DND-41 (cell line): Measurements from ENCODE around the gene ASB8.
A peak's percentile ranks its signal among the peaks of the same experiment; 100 is the strongest.

Experiments
- ATAC-seq: fragments of 200-7000 bp; cut with Tn5 transposase; 3 replicates; pipeline ENCODE4 v1.9.1; 2021; ENCODE audit warnings: low read depth; ENCODE audit not compliant: insufficient read depth
- DNase-seq: peaks from one replicate; pipeline ENCODE4 v3.0.0-alpha.2; 2020
- H2AFZ ChIP-seq: 2 replicates; pipeline ENCODE4 v1.6.0; 2012; ENCODE audit warnings: low read depth, low read length
- H3K27ac ChIP-seq: 2 replicates; pipeline ENCODE4 v1.5.1; 2012; ENCODE audit warnings: low read length, inconsistent platforms
- H3K27me3 ChIP-seq: fragments of 200-600 bp; sonication (generic); 2 replicates; pipeline ENCODE4 v1.6.0; 2012; ENCODE audit warnings: low read length, mild to moderate bottlenecking, inconsistent platforms; ENCODE audit not compliant: insufficient read depth, poor library complexity
- H3K36me3 ChIP-seq: 2 replicates; pipeline ENCODE4 v1.5.1; 2012; ENCODE audit warnings: low read length, inconsistent platforms; ENCODE audit not compliant: insufficient read depth
- H3K4me1 ChIP-seq: 2 replicates; pipeline ENCODE4 v1.5.1; 2012; ENCODE audit warnings: mild to moderate bottlenecking, low read length; ENCODE audit not compliant: insufficient read depth
- H3K4me2 ChIP-seq: 2 replicates; pipeline ENCODE4 v1.6.0; 2012; ENCODE audit warnings: mild to moderate bottlenecking, moderate library complexity, low read length, inconsistent platforms; ENCODE audit not compliant: insufficient read depth
- H3K4me3 ChIP-seq, 2 experiments: fragments of 200-600 bp in 1 of 2; shearing (Covaris generic) in 1 of 2; 2 replicates each; pipeline ENCODE4 v1.5.1; 2012 to 2016; ENCODE audit warnings: inconsistent platforms in 2 of 2, low read length in 2 of 2, mild to moderate bottlenecking in 2 of 2, low read depth in 1 of 2, moderate library complexity in 1 of 2
- H3K79me2 ChIP-seq: 2 replicates; pipeline ENCODE4 v1.6.0; 2012; ENCODE audit warnings: low read length, inconsistent platforms; ENCODE audit not compliant: insufficient read depth
- H3K9ac ChIP-seq: 2 replicates; pipeline ENCODE4 v1.6.0; 2012; ENCODE audit warnings: low read depth, mild to moderate bottlenecking, inconsistent platforms, low read length, moderate library complexity
- H3K9me3 ChIP-seq: 2 replicates; pipeline ENCODE4 v1.5.1; 2012; ENCODE audit warnings: low read length, moderate library complexity, mild to moderate bottlenecking, inconsistent platforms; ENCODE audit not compliant: insufficient read depth, severe bottlenecking
- H4K20me1 ChIP-seq: 2 replicates; pipeline ENCODE4 v1.6.0; 2012; ENCODE audit warnings: low read length; ENCODE audit not compliant: insufficient read depth
- CTCF ChIP-seq: IDR thresholded peaks from 2 replicates; pipeline ENCODE4 v1.5.1; 2012; ENCODE audit warnings: borderline replicate concordance, low read length, moderate library complexity, mild to moderate bottlenecking; ENCODE audit not compliant: poor library complexity, severe bottlenecking; ENCODE audit errors: extremely low read depth
- EZH2 ChIP-seq: IDR thresholded peaks from 3 replicates; pipeline ENCODE4 v1.6.1; 2012; ENCODE audit warnings: borderline replicate concordance, low read depth, mild to moderate bottlenecking, moderate library complexity, low read length, inconsistent platforms; ENCODE audit not compliant: severe bottlenecking

Gene ASB8

GRCh38 chr12:48176417-48176751, 19.1 kb upstream of the ASB8 start:
- no peaks in the 10 kb centered on the region for H3K9me3 ChIP-seq
- H3K36me3 ChIP-seq, result no peaks in the 10 kb centered on the region
- peaks cover 7% of the 10 kb centered on the region; the same call in 1 of the 2 replicates for H3K4me1 ChIP-seq
- ATAC-seq, result no peak
- no peaks in the 10 kb centered on the region for H4K20me1 ChIP-seq
- no peak for DNase-seq
- no peak overlapping the region for H3K27ac ChIP-seq
- no peaks in the 10 kb centered on the region for H3K79me2 ChIP-seq
- no peak overlapping the region for H3K9ac ChIP-seq
- TF ChIP-seq CTCF, result no peak
- no peak for TF ChIP-seq EZH2
- H2AFZ ChIP-seq, result no peak overlapping the region
- peaks cover 28% of the 10 kb centered on the region for H3K27me3 ChIP-seq
- no peak overlapping the region for H3K4me2 ChIP-seq
- H3K4me3 ChIP-seq, result no peak overlapping the region

DNA sequence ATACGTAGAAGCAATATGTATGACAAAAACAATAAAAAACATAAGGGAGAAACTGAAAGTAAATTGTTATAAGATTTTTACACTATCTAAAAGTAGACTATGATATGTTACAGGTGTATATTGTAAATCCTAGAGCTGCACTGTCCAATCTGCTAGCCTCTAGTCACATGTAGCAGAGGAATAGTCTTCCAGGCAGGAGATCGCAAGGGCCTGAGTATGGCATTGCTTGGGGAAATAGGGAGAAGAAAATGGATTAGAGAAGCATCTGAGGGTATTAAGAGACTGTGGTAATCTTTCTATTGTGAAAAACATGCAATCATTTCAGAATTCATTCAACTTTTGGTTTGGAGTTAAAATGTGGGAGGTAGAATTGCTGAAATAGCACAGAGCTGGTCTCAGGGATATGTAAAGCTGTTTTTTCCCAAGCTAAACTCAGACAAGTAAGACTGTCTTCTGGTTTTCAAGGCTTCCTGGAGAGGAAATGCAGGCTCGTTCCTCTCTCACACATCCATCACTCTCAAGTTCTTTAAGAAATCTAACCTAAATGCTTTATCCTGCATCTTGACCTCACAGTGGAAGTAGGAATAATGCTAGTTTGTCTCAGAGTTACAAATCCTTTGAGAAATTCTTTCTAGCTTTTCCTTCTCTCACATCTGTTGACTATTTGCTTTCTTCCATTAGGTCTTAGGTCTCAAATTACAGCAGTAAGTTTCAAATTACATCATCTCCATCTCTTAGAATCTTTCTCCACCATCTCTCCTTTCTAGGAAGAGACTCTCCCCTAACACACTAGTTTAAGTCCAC, 18.5 kb upstream of the ASB8 start:
- no peak overlapping the region for H3K4me3 ChIP-seq
- H3K4me1 ChIP-seq, result peaks cover 7% of the 10 kb centered on the region; the same call in 1 of the 2 replicates
- no peaks in the 10 kb centered on the region for H3K79me2 ChIP-seq
- peak overlapping the region; percentile 5; the same call in 1 of the 2 replicates for H3K4me2 ChIP-seq
- H4K20me1 ChIP-seq, result no peaks in the 10 kb centered on the region
- no peaks in the 10 kb centered on the region for H3K36me3 ChIP-seq
- peaks cover 24% of the 10 kb centered on the region for H3K27me3 ChIP-seq
- H3K9ac ChIP-seq, result no peak overlapping the region
- DNase-seq (no peak), ATAC-seq (no peak)
- no peak overlapping the region for H3K27ac ChIP-seq
- H2AFZ ChIP-seq, result peak overlapping the region; percentile 58; the same call in 1 of the 2 replicates
- TF ChIP-seq EZH2 (no peak), CTCF (no peak)
- no peaks in the 10 kb centered on the region for H3K9me3 ChIP-seq

GRCh38 chr12:48169011-48169410, 11.7 kb upstream of the ASB8 start:
- ATAC-seq, result no peak
- H3K9ac ChIP-seq, result no peak overlapping the region
- no peaks in the 10 kb centered on the region for H4K20me1 ChIP-seq

More at GRCh38 chr12:48169011-48169410, 11.7 kb upstream of the ASB8 start:
- H2AFZ ChIP-seq, result no peak overlapping the region
- H3K4me3 ChIP-seq, result no peak overlapping the region
- H3K36me3 ChIP-seq, result no peaks in the 10 kb centered on the region
- no peaks in the 10 kb centered on the region for H3K79me2 ChIP-seq
- DNase-seq, result no peak
- no peak overlapping the region for H3K4me2 ChIP-seq
- H3K27me3 ChIP-seq, result no peaks in the 10 kb centered on the region
- H3K27ac ChIP-seq, result no peak overlapping the region
- H3K9me3 ChIP-seq, result no peaks in the 10 kb centered on the region
- no peak for TF ChIP-seq CTCF
- no peak for TF ChIP-seq EZH2
- no peaks in the 10 kb centered on the region for H3K4me1 ChIP-seq
